Fibroblast of the conjunctiva (primary cell): ENCODE results near the gene TAF4.

Experiments
- DNase-seq: peaks from one replicate; pipeline ENCODE4 v3.0.0-alpha.2; 2010; ENCODE audit warnings: low read depth

The TAF4 gene

GRCh38 chr20:61929971-61930666 lies 135.6 kb downstream of the TAF4 start:
- DNase-seq, result no peak

- DNase-seq, result no peak
Observed at GRCh38 chr20:61929561-61929960, 136.1 kb downstream of the TAF4 start.

- DNase-seq, result no peak
Observed at GRCh38 chr20:61927826-61928541, 137.7 kb downstream of the TAF4 start.

GRCh38 chr20:61927193-61927825 lies 138.4 kb downstream of the TAF4 start:
- DNase-seq, result no peak

- DNase-seq, result no peak
Observed at GRCh38 chr20:61926796-61927192, 138.9 kb downstream of the TAF4 start.

GRCh38 chr20:61926253-61926613 lies 139.4 kb downstream of the TAF4 start:
- DNase-seq, result no peak

- DNase-seq, result no peak
Observed at GRCh38 chr20:61925555-61926252, 140.0 kb downstream of the TAF4 start.

GRCh38 chr20:61924858-61925554 lies 140.7 kb downstream of the TAF4 start:
- no peak for DNase-seq
